SJSA1 (cell line): ENCODE results near the gene CSH1. TPM values are rescaled to one million over a fixed set of nuclear protein-coding genes. Genes with fewer than 3 reads are reported as not detected.
"Not testable (repeated sequence)": the region's sequence is repeated elsewhere in the genome, so short reads cannot be mapped to it uniquely, and the experiment has no call there.

Source experiments
- DNase-seq, 2 experiments: peaks; one replicate each; pipeline ENCODE4 v3.0.0-alpha.2; 2015 to 2020; ENCODE audit warnings: low spot score in 2 of 2, low read depth in 1 of 2
- H3K27ac ChIP-seq: fragments of 250-450 bp; sonication (Bioruptor Pico); 2 replicates; pipeline ENCODE4 v1.5.1; 2020; ENCODE audit warnings: mild to moderate bottlenecking, moderate library complexity
- H3K27me3 ChIP-seq: fragments of 250-450 bp; sonication (Bioruptor Pico); replicated peaks from 2 replicates; pipeline ENCODE4 v1.5.1; 2020; ENCODE audit warnings: mild to moderate bottlenecking, moderate library complexity
- H3K36me3 ChIP-seq: fragments of 250-450 bp; sonication (Bioruptor Pico); 2 replicates; pipeline ENCODE4 v1.5.1; 2020; ENCODE audit warnings: mild to moderate bottlenecking
- H3K4me1 ChIP-seq: fragments of 250-450 bp; sonication (Bioruptor Pico); replicated peaks from 2 replicates; pipeline ENCODE4 v1.6.1; 2021; ENCODE audit warnings: mild to moderate bottlenecking
- H3K4me3 ChIP-seq: fragments of 250-450 bp; sonication (Bioruptor Pico); 2 replicates; pipeline ENCODE4 v1.5.1; 2020; ENCODE audit warnings: mild to moderate bottlenecking
- H3K9me3 ChIP-seq: fragments of 250-450 bp; sonication (Bioruptor Pico); replicated peaks from 2 replicates; pipeline ENCODE4 v1.5.1; 2020; ENCODE audit warnings: mild to moderate bottlenecking
- total RNA-seq: library from RNA; depleted of rRNA; stranded (reverse); fragments of >200 nt; shearing (Covaris generic); gene quantifications from 2 replicates; pipeline ENCODE4 v1.2.3, GENCODE V29; 2014

CSH1 gene
- total RNA-seq, 1 experiment from 2014 or later, result not detected

GRCh38 chr17:63907161-63907778 is 10.9 kb upstream of the CSH1 start:
- not testable (repeated sequence) for H3K4me1 ChIP-seq, H3K9me3 ChIP-seq, DNase-seq

GRCh38 chr17:63904796-63905195 is 8.4 kb upstream of the CSH1 start:
- not testable (repeated sequence) for H3K9me3 ChIP-seq, H3K36me3 ChIP-seq, H3K27me3 ChIP-seq, DNase-seq, H3K27ac ChIP-seq, H3K4me1 ChIP-seq, H3K4me3 ChIP-seq

More at GRCh38 chr17:63907161-63907778, 10.9 kb upstream of the CSH1 start:
- H3K27ac ChIP-seq, H3K4me3 ChIP-seq, H3K27me3 ChIP-seq, H3K36me3 ChIP-seq: not testable (repeated sequence)

- not testable (repeated sequence) for DNase-seq, H3K27me3 ChIP-seq, H3K36me3 ChIP-seq, H3K27ac ChIP-seq, H3K4me3 ChIP-seq, H3K4me1 ChIP-seq, H3K9me3 ChIP-seq
These were observed 7.4 kb upstream of the CSH1 start for GRCh38 chr17:63903787-63904201.

GRCh38 chr17:63901971-63902370 is 5.6 kb upstream of the CSH1 start:
- H3K27me3 ChIP-seq, DNase-seq, H3K4me3 ChIP-seq, H3K27ac ChIP-seq, H3K36me3 ChIP-seq, H3K4me1 ChIP-seq, H3K9me3 ChIP-seq: not testable (repeated sequence)

GRCh38 chr17:63898899-63899798 is 2.8 kb upstream of the CSH1 start:
- not testable (repeated sequence) for H3K27ac ChIP-seq, H3K4me1 ChIP-seq, H3K36me3 ChIP-seq, H3K4me3 ChIP-seq, H3K27me3 ChIP-seq, H3K9me3 ChIP-seq, DNase-seq

GRCh38 chr17:63894821-63895220 is 1.6 kb downstream of the CSH1 start:
- peak in 1 of 2 experiments; percentile 30 for DNase-seq
- H3K4me3 ChIP-seq, H3K36me3 ChIP-seq, H3K27ac ChIP-seq, H3K4me1 ChIP-seq, H3K9me3 ChIP-seq: not testable (repeated sequence)
- peaks cover 11% of the 10 kb centered on the region for H3K27me3 ChIP-seq

- not testable (repeated sequence) for H3K36me3 ChIP-seq, H3K9me3 ChIP-seq, H3K27ac ChIP-seq, H3K4me3 ChIP-seq, H3K4me1 ChIP-seq
- peak in 1 of 2 experiments; percentile 35 for DNase-seq
- H3K27me3 ChIP-seq, result peaks cover 11% of the 10 kb centered on the region
These were observed 2.4 kb downstream of the CSH1 start for GRCh38 chr17:63894021-63894420.

GRCh38 chr17:63892316-63893037 is 3.9 kb downstream of the CSH1 start:
- H3K4me1 ChIP-seq, DNase-seq, H3K9me3 ChIP-seq, H3K36me3 ChIP-seq, H3K27ac ChIP-seq, H3K4me3 ChIP-seq: not testable (repeated sequence)
- peaks cover 11% of the 10 kb centered on the region for H3K27me3 ChIP-seq

- H3K4me1 ChIP-seq, H3K36me3 ChIP-seq, H3K4me3 ChIP-seq, H3K27ac ChIP-seq, H3K9me3 ChIP-seq: not testable (repeated sequence)
- peaks cover 11% of the 10 kb centered on the region for H3K27me3 ChIP-seq
- peak in 1 of 2 experiments; percentile 52 for DNase-seq
These were observed 7.1 kb downstream of the CSH1 start for GRCh38 chr17:63889026-63889848.

- DNase-seq, result peak in 1 of 2 experiments; percentile 27
- not testable (repeated sequence) for H3K27me3 ChIP-seq, H3K36me3 ChIP-seq, H3K4me1 ChIP-seq, H3K4me3 ChIP-seq, H3K9me3 ChIP-seq, H3K27ac ChIP-seq
These were observed 11.3 kb downstream of the CSH1 start for GRCh38 chr17:63885119-63885518.

- not testable (repeated sequence) for H3K36me3 ChIP-seq, H3K4me3 ChIP-seq, DNase-seq, H3K4me1 ChIP-seq, H3K27me3 ChIP-seq, H3K27ac ChIP-seq, H3K9me3 ChIP-seq
These were observed 13.7 kb downstream of the CSH1 start for GRCh38 chr17:63882626-63883126.

GRCh38 chr17:63881935-63882601 is 14.3 kb downstream of the CSH1 start, which contains the start of gene GH2:
Gene GH2, minus strand, starts transcription at chr17:63881944. Its CDS starts 143 bp downstream, at chr17:63881801.
- peak in 1 of 2 experiments; percentile 52 for DNase-seq
- Histone ChIP-seq H3K36me3 (no peaks in the 10 kb centered on the region), H3K27me3 (no peaks in the 10 kb centered on the region), H3K4me3 (no peak within 1 kb of the TSS), H3K9me3 (no peaks in the 10 kb centered on the region), H3K27ac (no peak within 1 kb of the TSS), H3K4me1 (no peaks in the 10 kb centered on the region)

GRCh38 chr17:63881337-63881736 is 15.0 kb downstream of the CSH1 start:
- not testable (repeated sequence) for H3K4me3 ChIP-seq, H3K27ac ChIP-seq, H3K27me3 ChIP-seq, H3K9me3 ChIP-seq, H3K4me1 ChIP-seq, H3K36me3 ChIP-seq
- peak in 1 of 2 experiments; percentile 39 for DNase-seq
